BE2C (cell line): Measurements from ENCODE around the gene DUSP22.

Experiments
- DNase-seq: peaks from one replicate; pipeline ENCODE4 v3.0.0-alpha.2; 2020
- H3K27me3 ChIP-seq: fragments of 250-450 bp; sonication (Bioruptor Pico); 2 replicates; pipeline ENCODE4 v1.5.1; 2020; ENCODE audit warnings: mild to moderate bottlenecking
- H3K36me3 ChIP-seq: fragments of 250-450 bp; sonication (Bioruptor Pico); 2 replicates; pipeline ENCODE4 v1.5.1; 2020; ENCODE audit warnings: mild to moderate bottlenecking
- H3K4me1 ChIP-seq: fragments of 250-450 bp; sonication (Bioruptor Pico); 2 replicates; pipeline ENCODE4 v1.5.1; 2020
- H3K4me3 ChIP-seq: 2 replicates; pipeline ENCODE4 v1.5.1; 2011; ENCODE audit warnings: low read depth, low read length
- H3K9me3 ChIP-seq: fragments of 250-450 bp; sonication (Bioruptor Pico); 2 replicates; pipeline ENCODE4 v1.5.1; 2020
- CTCF ChIP-seq: IDR thresholded peaks from 2 replicates; pipeline ENCODE4 v1.5.1; 2012; ENCODE audit warnings: mild to moderate bottlenecking, low read depth, low read length

The DUSP22 gene

GRCh38 chr6:309947-310346 lies 17.7 kb downstream of the DUSP22 start:
- H3K4me3 ChIP-seq, result no peak overlapping the region
- H3K4me1 ChIP-seq, result no peaks in the 10 kb centered on the region
- DNase-seq, result no peak
- no peaks in the 10 kb centered on the region for H3K9me3 ChIP-seq
- TF ChIP-seq CTCF, result no peak
- H3K27me3 ChIP-seq, result no peaks in the 10 kb centered on the region
- no peaks in the 10 kb centered on the region for H3K36me3 ChIP-seq

- Histone ChIP-seq H3K27me3 (no peaks in the 10 kb centered on the region), H3K4me3 (no peak overlapping the region), H3K36me3 (no peaks in the 10 kb centered on the region), H3K4me1 (no peaks in the 10 kb centered on the region), H3K9me3 (no peaks in the 10 kb centered on the region; the same call in 1 of the 2 replicates)
- no peak for TF ChIP-seq CTCF
- DNase-seq, result no peak
These were observed 18.4 kb downstream of the DUSP22 start for GRCh38 chr6:310671-311070.

- no peaks in the 10 kb centered on the region for H3K36me3 ChIP-seq
- no peak for TF ChIP-seq CTCF
- no peaks in the 10 kb centered on the region; the same call in 1 of the 2 replicates for H3K9me3 ChIP-seq
- DNase-seq, result no peak
- H3K27me3 ChIP-seq, result no peaks in the 10 kb centered on the region
- no peak overlapping the region for H3K4me3 ChIP-seq
- H3K4me1 ChIP-seq, result no peaks in the 10 kb centered on the region
These were observed 19.5 kb downstream of the DUSP22 start for GRCh38 chr6:311679-312220.

- no peak for TF ChIP-seq CTCF
- Histone ChIP-seq H3K4me1 (no peaks in the 10 kb centered on the region), H3K36me3 (no peaks in the 10 kb centered on the region), H3K9me3 (no peaks in the 10 kb centered on the region; the same call in 1 of the 2 replicates), H3K4me3 (no peak overlapping the region), H3K27me3 (no peaks in the 10 kb centered on the region)
- no peak for DNase-seq
These were observed 20.8 kb downstream of the DUSP22 start for GRCh38 chr6:313087-313486.

GRCh38 chr6:313917-314316 lies 21.6 kb downstream of the DUSP22 start:
- no peaks in the 10 kb centered on the region; the same call in 1 of the 2 replicates for H3K9me3 ChIP-seq
- H3K4me3 ChIP-seq, result no peak overlapping the region
- H3K4me1 ChIP-seq, result no peaks in the 10 kb centered on the region
- no peak for TF ChIP-seq CTCF
- DNase-seq, result no peak
- no peaks in the 10 kb centered on the region for H3K27me3 ChIP-seq
- no peaks in the 10 kb centered on the region for H3K36me3 ChIP-seq

- Histone ChIP-seq H3K4me3 (no peak overlapping the region), H3K36me3 (no peaks in the 10 kb centered on the region), H3K27me3 (no peaks in the 10 kb centered on the region), H3K9me3 (no peaks in the 10 kb centered on the region; the same call in 1 of the 2 replicates), H3K4me1 (no peaks in the 10 kb centered on the region)
- no peak for TF ChIP-seq CTCF
- no peak for DNase-seq
These were observed 22.1 kb downstream of the DUSP22 start for GRCh38 chr6:314377-314776.
